Activated T-helper 2 cell treated with anti-CD3 and anti-CD28 coated beads, Interferon-gamma antibody, Interleukin-2, Interleukin-4, amounts not matched to agents 10 μg/mL and 5 μg/mL and 100 μg/mL, durations not matched to agents 14 hours and 24 hours and 36 hours (primary cell): Measurements from ENCODE around the gene TJP3. TPM values are rescaled to one million over a fixed set of nuclear protein-coding genes. Genes with fewer than 3 reads are reported as not detected.

ENCODE experiments used
- DNase-seq: peaks from one replicate; pipeline ENCODE4 v3.0.0; 2021; ENCODE audit warnings: low spot score
- H3K27ac Mint-ChIP-seq: one replicate; pipeline ENCODE4 v1.8.0; 2021; ENCODE audit warnings: mixed read lengths
- H3K27me3 Mint-ChIP-seq: one replicate; pipeline ENCODE4 v1.8.0; 2021; ENCODE audit warnings: low read depth, mixed read lengths
- H3K36me3 Mint-ChIP-seq: one replicate; pipeline ENCODE4 v1.8.0; 2021; ENCODE audit warnings: low read depth, mixed read lengths
- H3K4me1 Mint-ChIP-seq: one replicate; pipeline ENCODE4 v1.8.0; 2021; ENCODE audit warnings: low read depth, mixed read lengths
- H3K4me3 Mint-ChIP-seq: one replicate; pipeline ENCODE4 v1.8.0; 2021; ENCODE audit warnings: low read depth, mild to moderate bottlenecking, moderate library complexity, mixed read lengths
- H3K9me3 Mint-ChIP-seq: one replicate; pipeline ENCODE4 v1.8.0; 2021; ENCODE audit warnings: mixed read lengths
- intact Hi-C: fragments of 100-400 bp; cut with micrococcal nuclease; formaldehyde crosslinking; loops from one replicate; pipeline ENCODE4 v1.15.1; 2023
- total RNA-seq: library from RNA; stranded (reverse); gene quantifications from 2 replicates; pipeline ENCODE4 v1.2.3, GENCODE V29; 2022

Gene TJP3
- total RNA-seq, 1 donor from 2014 or later = 0.41 TPM

GRCh38 chr19:3690551-3691371 is 17.4 kb upstream of the TJP3 start:
- no peak for DNase-seq
- Mint-ChIP-seq H3K9me3 (peaks cover 10% of the 10 kb centered on the region), H3K27ac (peak overlapping the region; percentile 5), H3K27me3 (no peaks in the 10 kb centered on the region), H3K4me1 (peaks cover 28% of the 10 kb centered on the region), H3K36me3 (peaks cover 17% of the 10 kb centered on the region), H3K4me3 (no peak overlapping the region)
- intact Hi-C loops = no loop called here

GRCh38 chr19:3691372-3691716 is 16.8 kb upstream of the TJP3 start:
- Mint-ChIP-seq H3K36me3 (peaks cover 17% of the 10 kb centered on the region), H3K9me3 (peaks cover 10% of the 10 kb centered on the region), H3K4me1 (peaks cover 28% of the 10 kb centered on the region), H3K4me3 (no peak overlapping the region), H3K27me3 (no peaks in the 10 kb centered on the region), H3K27ac (no peak overlapping the region)
- no peak for DNase-seq
- intact Hi-C loops = no loop called here

- peaks cover 10% of the 10 kb centered on the region for H3K9me3 Mint-ChIP-seq
- no peaks in the 10 kb centered on the region for H3K27me3 Mint-ChIP-seq
- H3K4me1 Mint-ChIP-seq = peaks cover 28% of the 10 kb centered on the region
- H3K36me3 Mint-ChIP-seq = peaks cover 17% of the 10 kb centered on the region
- no peak for DNase-seq
- no peak overlapping the region for H3K27ac Mint-ChIP-seq
- intact Hi-C loops = no loop called here
- H3K4me3 Mint-ChIP-seq = no peak overlapping the region
Measured at GRCh38 chr19:3691726-3692125, 16.5 kb upstream of the TJP3 start.

- peak overlapping the region; percentile 35 for H3K27ac Mint-ChIP-seq
- peaks cover 17% of the 10 kb centered on the region for H3K36me3 Mint-ChIP-seq
- peaks cover 25% of the 10 kb centered on the region for H3K4me1 Mint-ChIP-seq
- intact Hi-C loops = no loop called here
- no peak overlapping the region for H3K4me3 Mint-ChIP-seq
- DNase-seq = no peak
- H3K27me3 Mint-ChIP-seq = no peaks in the 10 kb centered on the region
- H3K9me3 Mint-ChIP-seq = peaks cover 10% of the 10 kb centered on the region
Measured at GRCh38 chr19:3692141-3693024, 15.8 kb upstream of the TJP3 start.

GRCh38 chr19:3693025-3693925 is 14.9 kb upstream of the TJP3 start:
- intact Hi-C loops = no loop called here
- Mint-ChIP-seq H3K9me3 (peaks cover 10% of the 10 kb centered on the region), H3K36me3 (peaks cover 17% of the 10 kb centered on the region), H3K27ac (peak overlapping the region; percentile 35), H3K27me3 (no peaks in the 10 kb centered on the region), H3K4me1 (peaks cover 26% of the 10 kb centered on the region), H3K4me3 (no peak overlapping the region)
- no peak for DNase-seq

- Mint-ChIP-seq H3K4me3 (no peak overlapping the region), H3K4me1 (peaks cover 25% of the 10 kb centered on the region), H3K27me3 (no peaks in the 10 kb centered on the region), H3K9me3 (peaks cover 10% of the 10 kb centered on the region), H3K27ac (no peak overlapping the region), H3K36me3 (peaks cover 17% of the 10 kb centered on the region)
- intact Hi-C loops = no loop called here
- DNase-seq = no peak
Measured at GRCh38 chr19:3694361-3695123, 13.6 kb upstream of the TJP3 start.

GRCh38 chr19:3695124-3695733 is 13.0 kb upstream of the TJP3 start:
- H3K4me3 Mint-ChIP-seq = no peak overlapping the region
- peaks cover 10% of the 10 kb centered on the region for H3K36me3 Mint-ChIP-seq
- H3K9me3 Mint-ChIP-seq = peaks cover 5% of the 10 kb centered on the region
- intact Hi-C loops = no loop called here
- H3K4me1 Mint-ChIP-seq = peaks cover 19% of the 10 kb centered on the region
- H3K27ac Mint-ChIP-seq = no peak overlapping the region
- DNase-seq = no peak
- no peaks in the 10 kb centered on the region for H3K27me3 Mint-ChIP-seq

- intact Hi-C loops = no loop called here
- no peak for DNase-seq
- Mint-ChIP-seq H3K4me1 (peaks cover 15% of the 10 kb centered on the region), H3K27ac (no peak overlapping the region), H3K27me3 (no peaks in the 10 kb centered on the region), H3K9me3 (no peaks in the 10 kb centered on the region), H3K36me3 (peaks cover 5% of the 10 kb centered on the region), H3K4me3 (no peak overlapping the region)
Measured at GRCh38 chr19:3695986-3696659, 12.1 kb upstream of the TJP3 start.

- intact Hi-C loops = no loop called here
- no peaks in the 10 kb centered on the region for H3K27me3 Mint-ChIP-seq
Measured at GRCh38 chr19:3696660-3696995, 11.6 kb upstream of the TJP3 start.

GRCh38 chr19:3697094-3697493 is 11.1 kb upstream of the TJP3 start:
- no peaks in the 10 kb centered on the region for H3K27me3 Mint-ChIP-seq
- H3K27ac Mint-ChIP-seq = no peak overlapping the region
- DNase-seq = no peak
- intact Hi-C loops = no loop called here
- H3K4me3 Mint-ChIP-seq = no peak overlapping the region
- peaks cover 10% of the 10 kb centered on the region for H3K4me1 Mint-ChIP-seq
- H3K36me3 Mint-ChIP-seq = no peaks in the 10 kb centered on the region
- no peaks in the 10 kb centered on the region for H3K9me3 Mint-ChIP-seq

More at GRCh38 chr19:3696660-3696995, 11.6 kb upstream of the TJP3 start:
- H3K27ac Mint-ChIP-seq = no peak overlapping the region
- peaks cover 10% of the 10 kb centered on the region for H3K4me1 Mint-ChIP-seq
- no peaks in the 10 kb centered on the region for H3K9me3 Mint-ChIP-seq
- peaks cover under 1% of the 10 kb centered on the region for H3K36me3 Mint-ChIP-seq
- DNase-seq = no peak
- no peak overlapping the region for H3K4me3 Mint-ChIP-seq

GRCh38 chr19:3697671-3698385 is 10.4 kb upstream of the TJP3 start:
- no peak for DNase-seq
- intact Hi-C loops = no loop called here
- Mint-ChIP-seq H3K4me3 (peak overlapping the region; percentile 57), H3K36me3 (no peaks in the 10 kb centered on the region), H3K4me1 (peaks cover 9% of the 10 kb centered on the region), H3K9me3 (no peaks in the 10 kb centered on the region), H3K27me3 (no peaks in the 10 kb centered on the region), H3K27ac (no peak overlapping the region)
